Measurements from ENCODE around the gene FMO1. TPM values are rescaled to one million over a fixed set of nuclear protein-coding genes. Genes with fewer than 3 reads are reported as not detected.

The FMO1 gene
- not detected in 2 replicates for total RNA-seq (2014; rRNA removed)
- Bru-seq, nascent RNA = not detected
- not detected for BruChase-seq, experiment 1, labeled RNA remaining after a 6-hour chase
- BruChase-seq, experiment 2, labeled RNA remaining after a 2-hour chase = not detected
- long read RNA-seq = 0 reads

DNA sequence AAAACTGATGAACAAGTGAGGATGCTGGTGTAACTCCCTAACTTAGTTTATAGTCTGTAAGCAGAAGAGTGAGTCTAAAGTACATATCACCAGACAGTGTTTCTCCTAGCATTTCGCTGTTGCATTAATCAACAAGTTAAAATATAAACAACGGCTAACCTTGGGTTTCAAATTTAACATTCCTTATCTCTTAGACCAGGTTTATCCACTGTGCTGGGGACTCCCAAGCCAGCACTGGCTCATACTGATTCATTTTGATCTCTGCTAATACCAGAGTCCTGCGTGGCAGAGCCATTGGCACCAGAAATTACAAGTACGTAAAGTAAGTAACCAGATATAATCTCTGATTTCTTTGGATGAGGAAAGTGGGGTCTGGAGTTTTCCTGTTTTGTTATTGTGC is at the start of gene FMO1:
TSS of gene FMO1 (plus strand) at position 193 of the 400 bp plus-strand sequence. CDS start 9,594 bp downstream, outside the sequence.
- no peak within 1 kb of the TSS for H3K4me3 ChIP-seq (ENCODE audit: low read length)
- H3K27ac ChIP-seq (ENCODE audit: low read length) = no peak within 1 kb of the TSS
- H3F3A ChIP-seq (ENCODE audit: low read length, unreplicated experiment) = no peaks in the 10 kb centered on the region
- peaks cover 63% of the 10 kb centered on the region for H3K27me3 ChIP-seq (ENCODE audit: low read length)
- no peak within 1 kb of the TSS for H3K9ac ChIP-seq (ENCODE audit: low read length)
- CTCF ChIA-PET = interaction anchor here (0.8 kb wide), 1 partner anchor 11 kb away, joined by 3 read pairs; no protein-coding TSS in a partner anchor
- 0 out of 2 replicates have a peak, but pooled peaks cover 5% of the 10 kb centered on the region for H3K4me1 ChIP-seq (ENCODE audit: insufficient read depth, low read length)
- H4K20me1 ChIP-seq (ENCODE audit: low read length) = no peaks in the 10 kb centered on the region
- ATAC-seq = no peak
- H2AFZ ChIP-seq (ENCODE audit: low read length) = no peak within 1 kb of the TSS
- TF ChIP-seq EZH2 (IDR thresholded peaks at IDR 0.05; ENCODE audit: low read length, unreplicated experiment) (no peak), EZH2phosphoT487 (IDR thresholded peaks at IDR 0.05; ENCODE audit: borderline replicate concordance, low read length) (no peak)
- TF ChIP-seq, protein P1, sequence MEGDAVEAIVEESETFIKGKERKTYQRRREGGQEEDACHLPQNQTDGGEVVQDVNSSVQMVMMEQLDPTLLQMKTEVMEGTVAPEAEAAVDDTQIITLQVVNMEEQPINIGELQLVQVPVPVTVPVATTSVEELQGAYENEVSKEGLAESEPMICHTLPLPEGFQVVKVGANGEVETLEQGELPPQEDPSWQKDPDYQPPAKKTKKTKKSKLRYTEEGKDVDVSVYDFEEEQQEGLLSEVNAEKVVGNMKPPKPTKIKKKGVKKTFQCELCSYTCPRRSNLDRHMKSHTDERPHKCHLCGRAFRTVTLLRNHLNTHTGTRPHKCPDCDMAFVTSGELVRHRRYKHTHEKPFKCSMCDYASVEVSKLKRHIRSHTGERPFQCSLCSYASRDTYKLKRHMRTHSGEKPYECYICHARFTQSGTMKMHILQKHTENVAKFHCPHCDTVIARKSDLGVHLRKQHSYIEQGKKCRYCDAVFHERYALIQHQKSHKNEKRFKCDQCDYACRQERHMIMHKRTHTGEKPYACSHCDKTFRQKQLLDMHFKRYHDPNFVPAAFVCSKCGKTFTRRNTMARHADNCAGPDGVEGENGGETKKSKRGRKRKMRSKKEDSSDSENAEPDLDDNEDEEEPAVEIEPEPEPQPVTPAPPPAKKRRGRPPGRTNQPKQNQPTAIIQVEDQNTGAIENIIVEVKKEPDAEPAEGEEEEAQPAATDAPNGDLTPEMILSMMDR (conservative IDR thresholded peaks at IDR 0.05; ENCODE audit: low read depth, low read length) = no peak
- no peaks in the 10 kb centered on the region for H3K9me3 ChIP-seq (ENCODE audit: low read length)
- intact Hi-C loops (cut with micrococcal nuclease) = loop anchor here (5.0 kb wide), 2 partner anchors 239 to 469 kb away; partner anchors contain the start of gene PRRC2C
- H3K4me2 ChIP-seq (ENCODE audit: low read length) = no peak within 1 kb of the TSS
- no TSS peak for BruUV-seq (replicated peaks)
- no peaks in the 10 kb centered on the region for H3K36me3 ChIP-seq (ENCODE audit: low read depth, low read length)
- DNase-seq = no peak
- no peaks in the 10 kb centered on the region for H3K9me2 ChIP-seq (replicated peaks; ENCODE audit: low read length)
- POLR2A ChIA-PET (ENCODE audit: unreplicated experiment) = no interaction called here
- H3K79me2 ChIP-seq (ENCODE audit: low read length) = no peaks in the 10 kb centered on the region

GRCh38 chr1:171204296-171204695 is 44.0 kb upstream of the FMO1 start:
- Histone ChIP-seq H3K4me2 (ENCODE audit: low read length) (no peak overlapping the region), H3K36me3 (ENCODE audit: low read depth, low read length) (no peaks in the 10 kb centered on the region), H3K27ac (ENCODE audit: low read length) (no peak overlapping the region), H3K9me3 (ENCODE audit: low read length) (no peaks in the 10 kb centered on the region), H4K20me1 (ENCODE audit: low read length) (no peaks in the 10 kb centered on the region), H3F3A (ENCODE audit: low read length, unreplicated experiment) (no peaks in the 10 kb centered on the region), H3K9me2 (replicated peaks; ENCODE audit: low read length) (no peaks in the 10 kb centered on the region), H3K4me1 (ENCODE audit: insufficient read depth, low read length) (no peaks in the 10 kb centered on the region), H3K4me3 (ENCODE audit: low read length) (no peak overlapping the region), H3K9ac (ENCODE audit: low read length) (no peak overlapping the region), H2AFZ (ENCODE audit: low read length) (no peak overlapping the region), H3K79me2 (ENCODE audit: low read length) (no peaks in the 10 kb centered on the region), H3K27me3 (ENCODE audit: low read length) (peaks cover 93% of the 10 kb centered on the region)
- ATAC-seq (no peak), DNase-seq (no peak)
- CTCF ChIA-PET = no interaction called here
- no TSS peak for BruUV-seq (replicated peaks)
- TF ChIP-seq, protein P1 (conservative IDR thresholded peaks at IDR 0.05; ENCODE audit: low read depth, low read length) = no peak
- no peak for TF ChIP-seq EZH2phosphoT487 (IDR thresholded peaks at IDR 0.05; ENCODE audit: borderline replicate concordance, low read length)
- TF ChIP-seq EZH2 (IDR thresholded peaks at IDR 0.05; ENCODE audit: low read length, unreplicated experiment) = no peak
- POLR2A ChIA-PET (ENCODE audit: unreplicated experiment) = no interaction called here
- intact Hi-C loops (cut with micrococcal nuclease) = no loop called here

- Histone ChIP-seq H3K4me3 (ENCODE audit: low read length) (no peak overlapping the region), H3K79me2 (ENCODE audit: low read length) (no peaks in the 10 kb centered on the region), H3K27me3 (ENCODE audit: low read length) (peaks cover 83% of the 10 kb centered on the region), H4K20me1 (ENCODE audit: low read length) (no peaks in the 10 kb centered on the region), H3K4me2 (ENCODE audit: low read length) (no peak overlapping the region), H3K27ac (ENCODE audit: low read length) (no peak overlapping the region), H3K9me3 (ENCODE audit: low read length) (no peaks in the 10 kb centered on the region), H3K36me3 (ENCODE audit: low read depth, low read length) (no peaks in the 10 kb centered on the region), H3K9ac (ENCODE audit: low read length) (no peak overlapping the region), H3K4me1 (ENCODE audit: insufficient read depth, low read length) (no peaks in the 10 kb centered on the region), H3K9me2 (replicated peaks; ENCODE audit: low read length) (no peaks in the 10 kb centered on the region), H3F3A (ENCODE audit: low read length, unreplicated experiment) (no peaks in the 10 kb centered on the region), H2AFZ (ENCODE audit: low read length) (no peak overlapping the region)
- intact Hi-C loops (cut with micrococcal nuclease) = no loop called here
- CTCF ChIA-PET = no interaction called here
- no TSS peak for BruUV-seq (replicated peaks)
- ATAC-seq = no peak
- POLR2A ChIA-PET (ENCODE audit: unreplicated experiment) = no interaction called here
- TF ChIP-seq EZH2phosphoT487 (IDR thresholded peaks at IDR 0.05; ENCODE audit: borderline replicate concordance, low read length) (no peak), EZH2 (IDR thresholded peaks at IDR 0.05; ENCODE audit: low read length, unreplicated experiment) (no peak)
- TF ChIP-seq, protein P1 (conservative IDR thresholded peaks at IDR 0.05; ENCODE audit: low read depth, low read length) = no peak
- no peak for DNase-seq
Measured at GRCh38 chr1:171206204-171206977, 41.9 kb upstream of the FMO1 start.
